Neutrophil (primary cell): ENCODE measurements around the gene HIP1.
"Not testable (repeated sequence)": the region's sequence is repeated elsewhere in the genome, so short reads cannot be mapped to it uniquely, and the experiment has no call there.

ENCODE experiments used
- H3K27ac ChIP-seq: fragments of 200-600 bp; sonication (generic); 2 replicates; pipeline ENCODE4 v1.5.1; 2016; ENCODE audit warnings: mild to moderate bottlenecking, moderate library complexity
- H3K27me3 ChIP-seq: fragments of 200-600 bp; sonication (generic); 2 replicates; pipeline ENCODE4 v1.6.0; 2016; ENCODE audit warnings: mild to moderate bottlenecking
- H3K36me3 ChIP-seq: fragments of 200-600 bp; sonication (generic); 2 replicates; pipeline ENCODE4 v1.5.1; 2017
- H3K4me1 ChIP-seq, 2 experiments: fragments of 200-600 bp in 1 of 2; sonication (generic) in 1 of 2; 1 replicate in 1 of 2; 2 replicates in 1 of 2; pipeline versions ENCODE4 v1.5.1 to v1.6.1; 2013 to 2016; ENCODE audit warnings: low read depth in 1 of 2, low read length in 1 of 2, mild to moderate bottlenecking in 1 of 2, moderate library complexity in 1 of 2; ENCODE audit not compliant: control insufficient read depth in 1 of 2, insufficient read depth in 1 of 2
- H3K4me3 ChIP-seq, 2 experiments: fragments of 200-600 bp in 1 of 2; sonication (generic) in 1 of 2; 1 replicate in 1 of 2; 2 replicates in 1 of 2; pipeline ENCODE4 v1.5.1; 2013 to 2016; ENCODE audit warnings: low read depth in 1 of 2, low read length in 1 of 2, mild to moderate bottlenecking in 1 of 2, moderate library complexity in 1 of 2
- H3K9me3 ChIP-seq: fragments of 200-600 bp; sonication (generic); 2 replicates; pipeline ENCODE4 v1.5.1; 2016
- TF ChIP-seq, protein P1 (sequence below): fragments of 200-600 bp; sonication (generic); IDR thresholded peaks from 2 replicates; pipeline ENCODE4 v1.5.1; 2016; ENCODE audit warnings: antibody characterized with exemption

The HIP1 gene

DNA sequence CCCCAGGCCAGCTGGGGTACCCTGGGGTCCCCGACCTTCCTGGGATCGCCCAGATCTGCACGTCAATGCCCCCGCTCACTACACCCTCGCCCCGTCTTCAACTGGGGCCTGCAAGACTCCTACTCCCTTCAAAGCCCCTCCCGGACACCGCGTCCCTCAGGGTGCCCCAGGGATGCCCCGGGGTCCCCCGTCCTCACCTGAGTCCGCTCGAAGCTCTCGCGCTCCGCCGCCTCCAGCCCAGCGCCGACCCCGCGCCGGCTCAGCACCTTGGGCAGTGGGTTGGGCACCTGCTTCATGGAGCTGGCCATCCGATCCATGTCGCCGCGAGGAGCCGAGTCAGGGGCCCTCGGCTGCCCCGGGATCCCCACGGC lies at the start of gene HIP1:
HIP1 (minus strand) TSS at position 338 of the 371 bp plus-strand sequence; CDS start at position 317, 21 bp downstream.
- peak within 1 kb of the TSS; percentile 74 for H3K27ac ChIP-seq
- no peaks in the 10 kb centered on the region for H3K36me3 ChIP-seq
- TF ChIP-seq, protein P1, sequence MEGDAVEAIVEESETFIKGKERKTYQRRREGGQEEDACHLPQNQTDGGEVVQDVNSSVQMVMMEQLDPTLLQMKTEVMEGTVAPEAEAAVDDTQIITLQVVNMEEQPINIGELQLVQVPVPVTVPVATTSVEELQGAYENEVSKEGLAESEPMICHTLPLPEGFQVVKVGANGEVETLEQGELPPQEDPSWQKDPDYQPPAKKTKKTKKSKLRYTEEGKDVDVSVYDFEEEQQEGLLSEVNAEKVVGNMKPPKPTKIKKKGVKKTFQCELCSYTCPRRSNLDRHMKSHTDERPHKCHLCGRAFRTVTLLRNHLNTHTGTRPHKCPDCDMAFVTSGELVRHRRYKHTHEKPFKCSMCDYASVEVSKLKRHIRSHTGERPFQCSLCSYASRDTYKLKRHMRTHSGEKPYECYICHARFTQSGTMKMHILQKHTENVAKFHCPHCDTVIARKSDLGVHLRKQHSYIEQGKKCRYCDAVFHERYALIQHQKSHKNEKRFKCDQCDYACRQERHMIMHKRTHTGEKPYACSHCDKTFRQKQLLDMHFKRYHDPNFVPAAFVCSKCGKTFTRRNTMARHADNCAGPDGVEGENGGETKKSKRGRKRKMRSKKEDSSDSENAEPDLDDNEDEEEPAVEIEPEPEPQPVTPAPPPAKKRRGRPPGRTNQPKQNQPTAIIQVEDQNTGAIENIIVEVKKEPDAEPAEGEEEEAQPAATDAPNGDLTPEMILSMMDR: no peak
- H3K9me3 ChIP-seq: no peaks in the 10 kb centered on the region
- H3K27me3 ChIP-seq: peaks cover 20% of the 10 kb centered on the region
- H3K4me1 ChIP-seq: peaks cover 34% of the 10 kb centered on the region in 2 experiments
- H3K4me3 ChIP-seq: peak within 1 kb of the TSS; percentile 91 to 95

DNA sequence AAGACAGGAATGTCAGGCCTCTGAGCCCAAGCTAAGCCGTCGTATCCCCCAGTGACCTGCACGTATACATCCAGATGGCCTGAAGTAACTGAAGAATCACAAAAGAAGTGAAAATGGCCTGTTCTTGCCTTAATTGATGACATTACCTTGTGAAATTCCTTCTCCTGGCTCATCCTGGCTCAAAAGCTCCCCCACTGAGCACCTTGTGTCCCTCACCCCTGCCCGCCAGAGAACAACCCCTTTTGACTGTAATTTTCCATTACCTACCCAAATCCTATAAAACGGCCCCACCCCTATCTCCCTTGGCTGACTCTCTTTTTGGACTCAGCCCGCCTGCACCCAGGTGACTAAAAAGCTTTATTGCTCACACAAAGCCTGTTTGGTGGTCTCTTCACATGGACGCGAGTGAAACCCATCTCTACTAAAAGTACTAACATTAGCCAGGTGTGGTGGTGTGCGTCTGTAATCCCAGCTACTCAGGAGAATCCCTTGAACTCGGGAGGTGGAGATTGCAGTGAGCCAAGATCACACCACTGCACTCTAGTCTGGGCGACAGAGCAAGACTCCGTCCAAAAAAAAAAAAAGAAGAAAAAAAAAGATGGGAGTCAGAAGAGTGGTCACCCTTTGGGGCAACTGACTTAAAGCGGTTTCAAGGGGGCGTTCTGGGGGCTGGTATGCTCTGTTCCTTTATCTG lies 49.6 kb upstream of the HIP1 start:
- not testable (repeated sequence) for H3K9me3 ChIP-seq, H3K4me1 ChIP-seq, H3K27ac ChIP-seq, H3K27me3 ChIP-seq, H3K4me3 ChIP-seq, H3K36me3 ChIP-seq

DNA sequence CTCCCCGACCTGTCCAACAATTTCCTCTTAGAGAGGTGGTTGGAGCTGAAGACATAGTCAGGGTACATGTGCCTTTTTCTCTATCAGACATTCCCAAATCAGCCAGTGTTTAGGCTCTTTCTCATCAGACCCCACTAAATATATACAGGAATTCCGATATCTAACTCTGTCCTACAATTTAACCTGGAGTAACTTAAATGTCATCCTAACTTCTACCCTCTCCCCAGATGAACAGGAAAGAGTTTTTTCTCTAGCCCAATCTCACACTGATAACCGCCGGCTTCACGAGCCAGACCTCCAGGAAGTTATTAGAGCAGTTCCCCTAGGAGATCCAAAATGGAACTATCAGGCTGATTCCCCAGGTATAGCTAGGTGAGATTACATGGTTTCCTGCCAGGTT lies 44.3 kb upstream of the HIP1 start:
- not testable (repeated sequence) for H3K9me3 ChIP-seq, H3K4me3 ChIP-seq, H3K36me3 ChIP-seq, H3K4me1 ChIP-seq, H3K27ac ChIP-seq, H3K27me3 ChIP-seq

DNA sequence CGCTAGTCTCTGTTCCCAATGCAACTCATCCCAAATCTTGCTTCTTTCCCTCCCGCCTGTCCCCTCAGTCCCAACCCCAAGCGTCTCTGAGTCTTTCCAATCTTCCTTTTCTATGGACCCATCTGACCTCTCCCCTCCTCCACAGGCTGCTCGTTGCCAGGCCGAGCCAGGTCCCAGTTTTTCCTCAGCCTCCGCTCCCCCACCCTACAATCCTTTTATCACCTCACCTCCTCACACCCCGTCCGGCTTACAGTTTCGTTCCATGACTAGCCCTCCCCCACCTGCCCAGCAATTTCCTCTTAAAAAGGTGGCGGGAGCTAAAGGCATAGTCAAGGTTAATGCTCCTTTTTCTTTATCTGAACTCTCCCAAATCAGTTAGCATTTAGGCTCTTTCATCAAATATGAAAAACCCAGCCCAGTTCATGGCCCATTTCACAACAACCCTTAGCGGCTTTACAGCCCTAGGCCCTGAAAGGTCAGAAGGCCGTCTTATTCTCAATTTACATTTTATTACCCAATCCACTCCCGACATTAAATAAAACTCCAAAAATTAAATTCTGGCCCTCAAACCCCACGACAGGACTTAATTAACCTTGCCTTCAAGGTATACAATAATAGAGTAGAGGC lies 42.0 kb upstream of the HIP1 start:
- H3K9me3 ChIP-seq, H3K27me3 ChIP-seq, H3K4me3 ChIP-seq, H3K4me1 ChIP-seq, H3K27ac ChIP-seq, H3K36me3 ChIP-seq: not testable (repeated sequence)

DNA sequence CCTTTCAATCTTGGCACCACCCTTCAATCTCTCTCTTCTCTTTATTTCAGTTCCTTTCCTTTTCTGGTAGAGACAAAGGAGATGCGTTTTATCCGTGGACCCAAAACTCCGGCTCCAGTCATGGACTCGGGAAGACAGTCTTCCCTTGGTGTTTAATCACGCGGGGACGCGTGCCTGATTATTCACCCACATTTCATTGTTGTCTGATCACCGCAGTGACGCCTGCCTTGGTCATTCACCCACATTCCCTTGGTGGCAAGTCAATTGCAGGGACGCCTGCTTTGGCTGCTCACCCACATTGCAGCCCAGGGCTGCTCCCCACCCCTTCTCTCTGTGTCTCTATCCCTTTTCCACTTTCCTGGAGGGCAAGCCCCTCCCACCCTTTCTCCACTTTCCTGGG lies 40.8 kb upstream of the HIP1 start:
- not testable (repeated sequence) for H3K27me3 ChIP-seq, H3K36me3 ChIP-seq, H3K27ac ChIP-seq, H3K4me3 ChIP-seq, H3K9me3 ChIP-seq, H3K4me1 ChIP-seq

DNA sequence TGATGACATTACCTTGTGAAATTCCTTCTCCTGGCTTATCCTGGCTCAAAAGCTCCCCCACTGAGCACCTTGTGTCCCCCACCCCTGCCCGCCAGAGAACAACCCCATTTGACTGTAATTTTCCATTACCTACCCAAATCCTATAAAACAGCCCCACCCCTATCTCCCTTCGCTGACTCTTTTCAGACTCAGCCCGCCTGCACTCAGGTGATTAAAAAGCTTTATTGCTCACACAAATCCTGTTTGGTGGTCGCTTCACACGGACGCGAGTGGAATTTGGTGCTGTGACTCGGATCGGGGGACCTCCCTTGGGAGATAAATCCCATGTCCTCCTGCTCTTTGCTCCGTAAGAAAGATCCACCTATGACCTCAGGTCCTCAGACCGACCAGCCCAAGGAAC lies 40.3 kb upstream of the HIP1 start:
- not testable (repeated sequence) for H3K36me3 ChIP-seq, H3K4me3 ChIP-seq, H3K27ac ChIP-seq, H3K4me1 ChIP-seq, H3K9me3 ChIP-seq, H3K27me3 ChIP-seq

DNA sequence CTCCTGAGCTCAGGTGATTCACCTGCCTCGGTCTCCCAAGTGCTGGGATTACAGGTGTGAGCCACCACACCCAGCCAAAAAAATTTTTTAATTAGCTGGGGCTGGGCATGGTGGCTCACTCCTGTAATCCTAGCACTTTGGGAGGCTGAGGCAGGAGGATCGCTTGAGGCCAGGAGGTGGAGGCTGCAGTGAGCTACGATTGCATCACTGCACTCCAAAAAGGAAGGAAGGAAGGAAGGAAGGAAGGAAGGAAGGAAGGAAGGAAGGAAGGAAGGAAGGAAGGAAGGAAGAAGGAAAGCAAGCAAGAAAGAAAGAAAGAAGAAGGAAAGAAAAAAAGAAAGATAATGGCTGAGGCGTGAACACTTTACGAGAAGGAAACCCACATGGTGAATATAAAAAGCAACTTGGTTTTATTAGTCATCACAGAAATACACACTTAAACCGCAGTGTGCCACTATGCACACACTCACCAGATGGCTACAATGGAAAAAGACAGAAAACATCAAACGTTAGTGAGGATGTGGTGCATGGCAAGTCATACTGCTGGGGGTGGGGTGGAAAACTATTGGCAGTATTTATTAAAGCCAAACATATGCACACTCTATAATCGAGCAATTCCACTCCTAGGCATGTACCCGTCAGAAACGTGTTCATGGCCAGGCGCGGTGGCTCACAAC lies 37.7 kb upstream of the HIP1 start:
- TF ChIP-seq, protein P1: no peak
- Histone ChIP-seq H3K9me3 (no peaks in the 10 kb centered on the region), H3K4me3 (no peak overlapping the region), H3K27me3 (peaks cover 4% of the 10 kb centered on the region), H3K27ac (no peak overlapping the region), H3K36me3 (no peaks in the 10 kb centered on the region), H3K4me1 (no peaks in the 10 kb centered on the region)

DNA sequence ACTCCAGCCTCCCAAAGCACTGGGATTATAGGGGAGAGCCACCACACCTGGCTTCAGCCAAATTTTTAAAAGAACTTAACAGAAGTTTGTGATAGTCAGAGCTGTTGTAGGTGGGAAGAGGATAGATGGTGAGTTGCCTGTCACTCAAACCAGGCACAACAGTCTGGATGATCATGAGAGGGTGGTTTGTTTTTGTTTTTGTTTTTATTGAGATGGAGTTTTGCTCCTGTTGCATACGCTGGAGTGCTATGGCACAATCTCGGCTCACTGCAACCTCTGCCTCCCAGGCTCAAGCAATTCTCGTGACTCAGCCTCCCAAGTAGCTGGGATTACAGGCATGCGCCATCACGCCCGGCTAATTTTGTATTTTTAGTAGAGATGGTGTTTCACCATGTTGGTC lies 35.2 kb upstream of the HIP1 start:
- H3K27ac ChIP-seq, H3K9me3 ChIP-seq, H3K36me3 ChIP-seq, H3K27me3 ChIP-seq, H3K4me3 ChIP-seq, H3K4me1 ChIP-seq: not testable (repeated sequence)
